ENCODE data around the gene HOXB6.

Gene HOXB6

DNA sequence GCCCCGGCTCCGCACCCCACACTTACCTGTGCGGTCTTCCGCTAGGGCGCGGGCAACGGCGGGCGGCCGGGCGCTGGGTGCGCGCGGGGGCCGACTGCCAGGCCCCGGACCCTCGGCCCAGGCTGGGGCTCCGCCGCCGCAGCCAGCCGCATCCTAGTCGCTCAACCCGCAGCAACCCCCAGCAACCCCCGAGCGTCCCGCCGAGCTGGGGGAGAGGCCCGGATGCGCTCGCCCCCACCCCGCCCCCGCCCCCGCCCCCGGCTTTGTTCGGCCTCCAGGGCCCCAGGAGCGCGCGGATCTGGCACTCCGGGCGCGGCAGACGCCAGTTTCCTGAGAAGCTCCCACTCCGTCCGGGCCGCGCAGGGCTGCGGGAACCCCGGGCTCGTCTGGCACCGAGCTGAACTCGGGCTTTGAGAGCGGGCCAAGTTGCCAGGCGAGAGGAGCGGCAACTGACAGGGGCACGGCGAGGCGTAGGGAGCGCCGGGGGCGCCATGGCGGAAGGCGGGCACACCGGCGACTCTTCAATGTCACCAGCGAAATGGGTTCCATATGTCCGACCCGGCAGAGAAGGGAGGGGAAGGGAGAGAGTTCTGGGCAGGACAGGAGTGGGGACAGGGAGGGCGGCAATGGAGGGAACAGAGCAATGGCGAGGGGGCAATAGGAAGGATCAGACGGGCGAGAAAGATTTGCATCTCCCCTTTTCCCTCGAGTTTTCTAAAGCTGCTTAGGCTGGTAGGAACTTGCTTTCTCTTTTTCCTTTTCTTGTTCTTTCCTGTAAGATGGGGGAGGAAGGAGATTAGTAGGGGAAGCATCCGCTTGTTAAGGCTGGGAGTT, 40.4 kb downstream of the HOXB6 start:
- H3K27me3 ChIP-seq (ENCODE audit: control insufficient read depth in 1 of 2, insufficient read depth in 2 of 2, low read length in 2 of 2): peaks cover 66 to 75% of the 10 kb centered on the region in 2 donors
- H3K36me3 ChIP-seq (ENCODE audit: control insufficient read depth in 1 of 2, insufficient read depth in 2 of 2, low read length in 2 of 2): no peaks in the 10 kb centered on the region
- H3K4me3 ChIP-seq (ENCODE audit: low read depth in 1 of 2, low read length in 2 of 2): peak overlapping the region in 1 of 2 donors; percentile 43
- no peaks in the 10 kb centered on the region for H3K9me3 ChIP-seq (ENCODE audit: control insufficient read depth in 1 of 2, low read length in 2 of 2)
- H3K9ac ChIP-seq (ENCODE audit: low read depth in 1 of 2, low read length in 2 of 2): no peak overlapping the region
- H3K4me1 ChIP-seq (ENCODE audit: control insufficient read depth in 1 of 2, insufficient read depth in 2 of 2, low read length in 2 of 2): peaks cover 11 to 28% of the 10 kb centered on the region in 2 donors
- no peak overlapping the region for H3K27ac ChIP-seq (ENCODE audit: low read depth, low read length)

DNA sequence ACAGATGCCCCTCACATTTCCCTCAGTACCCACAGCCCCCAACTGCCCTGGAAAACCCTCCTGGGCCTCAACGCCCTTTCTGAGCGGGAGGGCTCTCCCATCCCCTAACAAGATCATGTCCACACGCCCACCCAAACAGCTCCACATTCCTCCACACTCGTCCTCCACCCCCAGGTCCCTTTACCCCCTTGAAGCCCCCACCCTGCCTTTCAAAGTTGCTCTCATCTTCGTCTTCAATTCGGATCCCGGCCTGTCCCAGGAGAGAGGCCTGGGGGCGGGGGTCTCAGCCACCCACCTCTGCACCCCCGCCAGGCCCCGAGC, 41.0 kb downstream of the HOXB6 start:
- Histone ChIP-seq H3K36me3 (ENCODE audit: control insufficient read depth in 1 of 2, insufficient read depth in 2 of 2, low read length in 2 of 2) (no peaks in the 10 kb centered on the region), H3K9ac (ENCODE audit: low read depth in 1 of 2, low read length in 2 of 2) (no peak overlapping the region), H3K4me1 (ENCODE audit: control insufficient read depth in 1 of 2, insufficient read depth in 2 of 2, low read length in 2 of 2) (peaks cover 11 to 29% of the 10 kb centered on the region in 2 donors), H3K4me3 (ENCODE audit: low read depth in 1 of 2, low read length in 2 of 2) (no peak overlapping the region), H3K27me3 (ENCODE audit: control insufficient read depth in 1 of 2, insufficient read depth in 2 of 2, low read length in 2 of 2) (peaks cover 66 to 75% of the 10 kb centered on the region in 2 donors), H3K9me3 (ENCODE audit: control insufficient read depth in 1 of 2, low read length in 2 of 2) (no peaks in the 10 kb centered on the region), H3K27ac (ENCODE audit: low read depth, low read length) (no peak overlapping the region)

DNA sequence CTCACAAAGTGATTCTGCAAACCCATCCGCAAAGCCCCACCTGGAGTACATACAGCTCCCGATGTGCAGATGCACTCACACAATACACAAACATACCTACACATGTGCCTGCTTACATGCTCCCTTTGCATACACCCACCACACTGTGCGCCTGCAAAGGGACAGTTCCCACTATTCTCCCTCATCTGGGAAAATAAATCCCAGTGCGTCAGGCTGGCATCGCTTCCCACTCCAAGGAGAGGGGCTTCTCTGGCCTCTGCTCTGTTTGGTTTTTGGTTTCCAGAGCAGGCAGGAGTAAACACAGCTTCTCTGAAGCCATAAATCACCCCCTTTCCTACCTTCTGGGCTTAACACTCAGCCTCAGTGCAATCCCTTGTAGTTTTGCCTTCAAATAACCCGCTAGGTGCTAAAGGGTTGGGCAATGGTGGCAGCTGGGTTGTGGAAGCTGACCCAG, 41.4 kb downstream of the HOXB6 start:
- Histone ChIP-seq H3K36me3 (ENCODE audit: control insufficient read depth in 1 of 2, insufficient read depth in 2 of 2, low read length in 2 of 2) (no peaks in the 10 kb centered on the region), H3K9me3 (ENCODE audit: control insufficient read depth in 1 of 2, low read length in 2 of 2) (no peaks in the 10 kb centered on the region), H3K4me3 (ENCODE audit: low read depth in 1 of 2, low read length in 2 of 2) (peak overlapping the region in 1 of 2 donors; percentile 21), H3K9ac (ENCODE audit: low read depth in 1 of 2, low read length in 2 of 2) (no peak overlapping the region), H3K27me3 (ENCODE audit: control insufficient read depth in 1 of 2, insufficient read depth in 2 of 2, low read length in 2 of 2) (peaks cover 67 to 75% of the 10 kb centered on the region in 2 donors), H3K27ac (ENCODE audit: low read depth, low read length) (no peak overlapping the region), H3K4me1 (ENCODE audit: control insufficient read depth in 1 of 2, insufficient read depth in 2 of 2, low read length in 2 of 2) (peaks cover 11 to 29% of the 10 kb centered on the region in 2 donors)

DNA sequence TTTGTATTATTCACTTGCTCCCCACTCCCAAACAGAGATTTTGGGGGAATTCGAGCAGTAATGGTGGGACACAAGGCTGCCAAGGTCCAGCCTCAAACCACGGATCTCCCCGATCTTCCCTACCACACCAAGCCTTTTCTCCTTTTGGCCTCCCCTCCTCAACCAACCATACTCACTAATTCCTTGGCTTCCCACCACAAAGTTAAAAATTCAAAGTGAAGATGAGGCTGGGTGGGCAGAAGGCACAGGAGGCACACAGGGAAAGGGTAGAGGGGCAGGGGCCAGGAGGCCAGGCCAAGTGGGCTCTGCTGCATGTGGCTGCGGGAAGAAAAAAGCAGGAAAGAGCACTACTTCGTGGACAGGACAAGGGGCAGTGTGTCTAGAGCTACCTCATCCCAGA, 41.9 kb downstream of the HOXB6 start:
- no peak overlapping the region for H3K9ac ChIP-seq (ENCODE audit: low read depth in 1 of 2, low read length in 2 of 2)
- H3K4me3 ChIP-seq (ENCODE audit: low read depth in 1 of 2, low read length in 2 of 2): peak overlapping the region in 1 of 2 donors; percentile 21
- H3K27me3 ChIP-seq (ENCODE audit: control insufficient read depth in 1 of 2, insufficient read depth in 2 of 2, low read length in 2 of 2): peaks cover 68 to 77% of the 10 kb centered on the region in 2 donors
- H3K36me3 ChIP-seq (ENCODE audit: control insufficient read depth in 1 of 2, insufficient read depth in 2 of 2, low read length in 2 of 2): no peaks in the 10 kb centered on the region
- no peaks in the 10 kb centered on the region for H3K9me3 ChIP-seq (ENCODE audit: control insufficient read depth in 1 of 2, low read length in 2 of 2)
- H3K4me1 ChIP-seq (ENCODE audit: control insufficient read depth in 1 of 2, insufficient read depth in 2 of 2, low read length in 2 of 2): peaks cover 11 to 29% of the 10 kb centered on the region in 2 donors
- no peak overlapping the region for H3K27ac ChIP-seq (ENCODE audit: low read depth, low read length)

DNA sequence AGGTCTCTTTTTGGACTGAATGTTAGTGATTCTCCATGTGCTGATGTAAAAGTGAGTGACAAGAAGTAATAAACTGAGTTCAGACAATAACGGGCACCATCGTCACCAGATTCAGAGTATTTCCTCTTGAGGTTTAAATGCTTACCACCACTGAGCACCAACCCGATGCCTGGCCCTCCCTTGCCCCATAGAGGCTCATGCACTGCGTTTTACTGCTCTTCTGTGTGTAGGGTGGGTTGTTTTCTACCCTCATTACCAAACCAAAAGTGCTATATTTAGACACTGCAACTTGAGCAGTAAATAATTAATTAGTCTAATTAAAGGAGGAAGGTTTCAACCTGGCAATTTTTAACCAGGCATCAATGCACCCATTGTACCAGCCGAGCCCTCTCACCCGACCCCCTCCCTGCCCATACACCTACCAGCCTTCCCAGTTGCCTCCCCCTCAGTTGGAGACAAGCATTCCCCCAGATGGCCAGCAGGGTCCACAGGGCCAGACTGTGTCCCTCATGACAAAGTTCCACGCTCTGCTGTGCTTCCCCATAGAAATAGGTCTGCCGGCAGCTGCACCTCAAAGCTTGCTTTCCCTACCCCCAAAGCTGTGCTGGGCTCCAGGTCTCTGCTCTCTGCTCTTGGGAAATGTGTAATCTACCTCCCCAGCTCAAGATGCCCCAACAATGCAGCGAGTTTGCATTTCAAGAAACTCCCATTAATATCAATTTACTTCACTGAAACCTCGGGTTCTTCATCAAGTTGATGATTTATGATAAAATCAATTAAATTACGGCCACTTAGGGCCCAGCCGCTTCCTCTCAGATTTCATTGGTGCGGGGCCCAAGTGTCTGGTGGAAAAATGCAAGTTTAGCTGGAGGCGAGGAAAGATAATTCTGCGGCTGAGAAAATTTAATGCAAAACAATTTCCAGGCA, 42.6 kb downstream of the HOXB6 start:
- peaks cover 11 to 31% of the 10 kb centered on the region in 2 donors for H3K4me1 ChIP-seq (ENCODE audit: control insufficient read depth in 1 of 2, insufficient read depth in 2 of 2, low read length in 2 of 2)
- H3K27ac ChIP-seq (ENCODE audit: low read depth, low read length): no peak overlapping the region
- peaks cover 66 to 77% of the 10 kb centered on the region in 2 donors for H3K27me3 ChIP-seq (ENCODE audit: control insufficient read depth in 1 of 2, insufficient read depth in 2 of 2, low read length in 2 of 2)
- H3K4me3 ChIP-seq (ENCODE audit: low read depth in 1 of 2, low read length in 2 of 2): peak overlapping the region in 1 of 2 donors; percentile 17
- no peaks in the 10 kb centered on the region for H3K9me3 ChIP-seq (ENCODE audit: control insufficient read depth in 1 of 2, low read length in 2 of 2)
- no peaks in the 10 kb centered on the region for H3K36me3 ChIP-seq (ENCODE audit: control insufficient read depth in 1 of 2, insufficient read depth in 2 of 2, low read length in 2 of 2)
- H3K9ac ChIP-seq (ENCODE audit: low read depth in 1 of 2, low read length in 2 of 2): no peak overlapping the region

DNA sequence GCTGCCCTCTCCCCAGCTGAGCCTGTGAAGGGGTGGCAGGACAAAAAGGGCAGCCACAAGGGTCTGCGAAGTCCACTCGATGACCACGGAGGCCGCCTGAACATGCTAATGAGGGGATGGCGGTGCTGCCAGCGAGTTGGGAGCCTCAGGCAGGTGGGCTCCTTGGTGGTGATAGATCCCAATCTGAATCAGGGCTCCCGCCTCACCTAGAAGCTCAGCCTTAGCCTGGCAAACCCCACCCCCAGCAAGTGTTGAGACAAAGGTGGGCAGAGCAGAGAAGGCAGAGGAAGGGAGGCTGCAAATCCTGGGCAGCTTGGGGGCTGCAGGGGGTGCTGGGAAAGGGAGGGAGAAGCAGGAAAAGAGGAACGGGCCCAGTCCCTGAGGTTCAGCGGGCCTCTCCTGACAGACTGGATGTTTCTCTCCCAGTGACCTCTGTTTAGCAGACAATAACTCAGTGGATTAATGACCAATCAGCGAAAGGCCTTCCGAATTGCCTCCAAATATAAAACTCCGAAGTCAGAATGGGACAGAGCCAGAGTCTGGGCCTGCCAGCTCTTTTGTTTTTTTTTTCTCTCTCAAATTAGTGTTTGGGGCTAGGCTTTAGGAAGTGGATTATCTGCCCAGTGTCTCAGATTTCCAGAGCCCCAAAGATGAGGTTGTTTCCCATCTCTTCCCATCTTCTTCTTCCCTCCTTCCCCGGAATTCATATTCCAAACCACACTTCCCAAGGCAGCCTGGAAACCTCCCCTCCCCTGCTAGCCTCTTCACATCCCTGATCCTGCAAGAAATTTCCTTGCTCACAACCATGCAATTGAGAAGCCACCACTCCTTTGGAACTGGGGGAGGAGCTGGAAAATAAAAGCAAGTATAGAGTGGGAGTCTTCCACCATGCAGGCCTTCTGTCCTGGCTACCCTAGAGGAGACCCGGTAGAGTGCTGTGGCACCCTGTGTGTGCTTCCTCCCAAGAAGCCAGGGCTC, 44.7 kb downstream of the HOXB6 start:
- no peak overlapping the region for H3K4me3 ChIP-seq (ENCODE audit: low read depth in 1 of 2, low read length in 2 of 2)
- H3K9ac ChIP-seq (ENCODE audit: low read depth in 1 of 2, low read length in 2 of 2): peak overlapping the region in 1 of 2 donors; percentile 30
- peaks cover 65 to 69% of the 10 kb centered on the region in 2 donors for H3K27me3 ChIP-seq (ENCODE audit: control insufficient read depth in 1 of 2, insufficient read depth in 2 of 2, low read length in 2 of 2)
- peak overlapping the region; percentile 58 for H3K27ac ChIP-seq (ENCODE audit: low read depth, low read length)
- peaks cover 12 to 30% of the 10 kb centered on the region in 2 donors for H3K4me1 ChIP-seq (ENCODE audit: control insufficient read depth in 1 of 2, insufficient read depth in 2 of 2, low read length in 2 of 2)
- H3K36me3 ChIP-seq (ENCODE audit: control insufficient read depth in 1 of 2, insufficient read depth in 2 of 2, low read length in 2 of 2): no peaks in the 10 kb centered on the region
- H3K9me3 ChIP-seq (ENCODE audit: control insufficient read depth in 1 of 2, low read length in 2 of 2): no peaks in the 10 kb centered on the region

DNA sequence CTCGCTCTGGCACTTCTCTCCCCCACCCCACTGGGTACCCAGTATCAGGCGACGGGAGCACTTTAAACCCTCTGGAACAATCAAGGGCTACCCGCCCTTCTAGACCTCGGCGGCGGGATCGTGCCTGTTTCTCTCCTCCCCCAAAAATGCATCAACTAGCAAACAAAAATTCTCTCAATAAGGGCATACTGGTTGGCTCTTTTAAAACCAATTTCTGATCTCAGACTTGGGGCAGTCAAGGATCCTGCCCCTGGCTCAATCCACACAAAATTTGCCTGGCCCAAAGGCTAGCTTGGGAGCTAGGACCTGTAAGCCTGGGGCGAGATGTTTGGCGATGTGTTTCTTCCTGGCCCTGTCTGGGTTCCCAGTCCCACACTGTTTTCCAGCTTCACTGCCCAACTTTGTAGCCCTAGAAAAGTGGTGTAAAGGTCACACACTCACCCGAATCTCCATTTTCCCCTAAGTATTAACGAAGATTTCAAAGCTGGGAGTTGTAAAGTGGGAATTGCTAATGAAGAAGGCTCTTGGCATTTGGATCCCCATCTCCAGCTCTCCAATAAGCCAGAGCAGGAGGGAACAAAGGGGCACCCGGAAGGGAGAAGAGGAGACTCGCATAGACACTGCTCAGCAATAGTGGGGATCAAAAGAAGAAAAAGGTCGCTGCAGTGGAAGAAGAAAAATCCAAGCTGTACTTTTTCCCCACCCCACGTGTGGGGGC, 45.5 kb downstream of the HOXB6 start:
- H3K4me1 ChIP-seq (ENCODE audit: control insufficient read depth in 1 of 2, insufficient read depth in 2 of 2, low read length in 2 of 2): peaks cover 12 to 30% of the 10 kb centered on the region in 2 donors
- peak overlapping the region in 1 of 2 donors; percentile 30 for H3K9ac ChIP-seq (ENCODE audit: low read depth in 1 of 2, low read length in 2 of 2)
- no peaks in the 10 kb centered on the region for H3K9me3 ChIP-seq (ENCODE audit: control insufficient read depth in 1 of 2, low read length in 2 of 2)
- H3K27me3 ChIP-seq (ENCODE audit: control insufficient read depth in 1 of 2, insufficient read depth in 2 of 2, low read length in 2 of 2): peaks cover 61 to 68% of the 10 kb centered on the region in 2 donors
- no peak overlapping the region for H3K4me3 ChIP-seq (ENCODE audit: low read depth in 1 of 2, low read length in 2 of 2)
- H3K27ac ChIP-seq (ENCODE audit: low read depth, low read length): peak overlapping the region; percentile 58
- H3K36me3 ChIP-seq (ENCODE audit: control insufficient read depth in 1 of 2, insufficient read depth in 2 of 2, low read length in 2 of 2): no peaks in the 10 kb centered on the region

DNA sequence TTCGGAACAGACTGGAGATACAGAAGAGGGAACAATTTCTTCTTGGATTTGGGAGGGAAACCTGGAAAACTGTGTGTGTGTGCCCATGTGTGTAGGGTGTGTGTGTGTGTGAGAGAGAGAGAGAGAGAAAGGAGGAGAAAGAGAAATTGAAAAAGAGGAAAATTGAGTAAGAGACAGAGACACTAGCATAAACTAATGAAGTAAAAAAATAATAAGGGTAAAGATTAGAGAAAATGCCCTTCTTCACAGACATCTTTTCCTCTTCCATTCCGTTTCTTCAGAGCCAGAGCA, 46.0 kb downstream of the HOXB6 start:
- Histone ChIP-seq H3K27ac (ENCODE audit: low read depth, low read length) (no peak overlapping the region), H3K27me3 (ENCODE audit: control insufficient read depth in 1 of 2, insufficient read depth in 2 of 2, low read length in 2 of 2) (peaks cover 63 to 71% of the 10 kb centered on the region in 2 donors), H3K4me3 (ENCODE audit: low read depth in 1 of 2, low read length in 2 of 2) (no peak overlapping the region), H3K9me3 (ENCODE audit: control insufficient read depth in 1 of 2, low read length in 2 of 2) (no peaks in the 10 kb centered on the region), H3K36me3 (ENCODE audit: control insufficient read depth in 1 of 2, insufficient read depth in 2 of 2, low read length in 2 of 2) (no peaks in the 10 kb centered on the region), H3K9ac (ENCODE audit: low read depth in 1 of 2, low read length in 2 of 2) (no peak overlapping the region), H3K4me1 (ENCODE audit: control insufficient read depth in 1 of 2, insufficient read depth in 2 of 2, low read length in 2 of 2) (peaks cover 12 to 30% of the 10 kb centered on the region in 2 donors)

All from duodenal mucosa (tissue), 2 donors.